T-cell (primary cell): ENCODE measurements around the gene BORCS8. TPM values are rescaled to one million over a fixed set of nuclear protein-coding genes. Genes with fewer than 3 reads are reported as not detected.

Source experiments
- ATAC-seq, 4 experiments: fragments of 200-7000 bp in 3 of 4; fragments of 150-1000 bp in 1 of 4; cut with Tn5 transposase; replicated peaks in 1 of 4; 1 replicate in 3 of 4; 2 replicates in 1 of 4; pipeline ENCODE4 v1.10.0; 2021; ENCODE audit warnings: moderate library complexity in 3 of 4, mild to moderate bottlenecking in 2 of 4, moderate number of reproducible peaks in 1 of 4
- CTCF ChIA-PET, 2 donors: fragments of 300-600 bp; sonication (Branson Sonifier 250); formaldehyde crosslinking; loops; one replicate each; lab custom pipeline; 2022; ENCODE audit warnings: antibody characterized with exemption in 2 of 2; lab: Charles Lee
- POLR2A ChIA-PET, 2 donors: fragments of 300-600 bp; sonication (Branson Sonifier 250); formaldehyde crosslinking; loops; one replicate each; lab custom pipeline; 2022; ENCODE audit warnings: antibody characterized with exemption in 2 of 2; lab: Charles Lee
- DNase-seq, 35 experiments: peaks; one replicate each; pipeline versions ENCODE4 v3.0.0 to v3.0.0-alpha.2; 2013 to 2023
- H3K27ac ChIP-seq: one replicate; pipeline ENCODE4 v1.5.1; 2013; ENCODE audit warnings: low read length
- H3K27me3 ChIP-seq, 2 experiments: replicated peaks in 1 of 2; 1 replicate in 1 of 2; 2 replicates in 1 of 2; pipeline versions ENCODE4 v1.6.1 to v1.7.0; 2013; ENCODE audit warnings: low read length in 1 of 2, mixed read lengths in 1 of 2; ENCODE audit not compliant: control insufficient read depth in 2 of 2, insufficient read depth in 2 of 2; ENCODE audit errors: extremely low read depth in 1 of 2
- H3K36me3 ChIP-seq, 2 donors: 1 replicate in 1 of 2; 2 replicates in 1 of 2; pipeline versions ENCODE4 v1.6.1 to v1.7.0; 2013; ENCODE audit warnings: low read length in 1 of 2; ENCODE audit not compliant: control insufficient read depth in 2 of 2, insufficient read depth in 1 of 2; ENCODE audit errors: extremely low read depth in 1 of 2
- H3K4me1 ChIP-seq, 2 experiments: 1 replicate in 1 of 2; 2 replicates in 1 of 2; pipeline versions ENCODE4 v1.6.1 to v1.7.0; 2013; ENCODE audit warnings: low read length in 2 of 2, mixed read lengths in 1 of 2; ENCODE audit not compliant: insufficient read depth in 2 of 2, control insufficient read depth in 1 of 2; ENCODE audit errors: extremely low read depth in 1 of 2
- H3K4me3 ChIP-seq, 2 donors: 1 replicate in 1 of 2; 2 replicates in 1 of 2; pipeline versions ENCODE4 v1.5.1 to v1.7.0; 2013; ENCODE audit warnings: mild to moderate bottlenecking in 2 of 2, low read length in 1 of 2, moderate library complexity in 1 of 2; ENCODE audit not compliant: control insufficient read depth in 1 of 2; ENCODE audit errors: extremely low read depth in 1 of 2
- H3K9me3 ChIP-seq: 2 replicates; pipeline ENCODE4 v1.7.0; 2013
- H3K27ac Mint-ChIP-seq, 2 donors: one replicate each; pipeline ENCODE4 v1.8.0; 2020 to 2021; ENCODE audit warnings: mild to moderate bottlenecking in 2 of 2, mixed read lengths in 2 of 2
- H3K27me3 Mint-ChIP-seq, 2 donors: one replicate each; pipeline ENCODE4 v1.8.0; 2021 to 2022; ENCODE audit warnings: mixed read lengths in 2 of 2
- H3K36me3 Mint-ChIP-seq: one replicate; pipeline ENCODE4 v1.8.0; 2021; ENCODE audit warnings: mixed read lengths
- H3K4me1 Mint-ChIP-seq, 3 donors: one replicate each; pipeline ENCODE4 v1.8.0; 2020 to 2022; ENCODE audit warnings: mixed read lengths in 3 of 3, mild to moderate bottlenecking in 1 of 3
- H3K4me3 Mint-ChIP-seq, 3 donors: one replicate each; pipeline ENCODE4 v1.8.0; 2020 to 2022; ENCODE audit warnings: mild to moderate bottlenecking in 3 of 3, mixed read lengths in 3 of 3, moderate library complexity in 3 of 3
- H3K9me3 Mint-ChIP-seq, 3 donors: one replicate each; pipeline ENCODE4 v1.8.0; 2020 to 2022; ENCODE audit warnings: mixed read lengths in 3 of 3
- WGBS: methylation state at CpG from one replicate; pipeline ENCODE4 v1.1.5; 2013; ENCODE audit warnings: missing lambda C conversion rate; ENCODE audit not compliant: insufficient coverage; 5-methylcytosine and 5-hydroxymethylcytosine counted together
- total RNA-seq, 35 experiments: library from RNA in 6 of 35; stranded (reverse) in 6 of 35; fragments of 120-200 nt in 1 of 35; gene quantifications; one replicate each; pipeline versions ENCODE4 v1.2.1 to v1.2.4 and lab custom pipeline; 2013 to 2026

Gene BORCS8
- total RNA-seq, 5 donors from 2014 or later (not counting 1 experiment from before 2014, with no cell fraction given), result 16.5 to 44.3 (median 35.5) TPM

- H3K4me3 ChIP-seq, result no peak overlapping the region
- POLR2A ChIA-PET, result no interaction called here
- H3K36me3 Mint-ChIP-seq, result no peaks in the 10 kb centered on the region
- H3K9me3 ChIP-seq, result no peaks in the 10 kb centered on the region
- H3K27me3 ChIP-seq, result peaks cover 0 to 39% of the 10 kb centered on the region in 2 experiments
- CTCF ChIA-PET, result no interaction called here
- H3K4me1 Mint-ChIP-seq, result peaks cover 31 to 46% (median 34%) of the 10 kb centered on the region in 3 donors
- DNase-seq (no peak), ATAC-seq (no peak)
- H3K27ac ChIP-seq, result no peak overlapping the region
- H3K36me3 ChIP-seq, result peaks cover 0 to 2% of the 10 kb centered on the region in 2 donors
- peaks cover 7 to 57% of the 10 kb centered on the region in 2 experiments for H3K4me1 ChIP-seq
- no peak overlapping the region for H3K4me3 Mint-ChIP-seq
- no peaks in the 10 kb centered on the region for H3K9me3 Mint-ChIP-seq
- WGBS, result 71% methylated on average over 11 of the region's 14 CpGs
- H3K27me3 Mint-ChIP-seq, result peaks cover 5 to 11% of the 10 kb centered on the region in 2 donors
- H3K27ac Mint-ChIP-seq, result no peak overlapping the region
Measured at GRCh38 chr19:19205416-19206410, 13.8 kb upstream of the BORCS8 start.

- ChIA-PET CTCF (no interaction called here), POLR2A (no interaction called here)
- Mint-ChIP-seq H3K4me1 (peaks cover 31 to 44% (median 34%) of the 10 kb centered on the region in 3 donors), H3K27ac (no peak overlapping the region), H3K4me3 (peak overlapping the region; percentile 90 to 91 (median 90)), H3K27me3 (no peaks in the 10 kb centered on the region), H3K36me3 (no peaks in the 10 kb centered on the region), H3K9me3 (no peaks in the 10 kb centered on the region)
- Histone ChIP-seq H3K27me3 (peaks cover 0 to 24% of the 10 kb centered on the region in 2 experiments), H3K4me3 (no peak overlapping the region), H3K4me1 (peaks cover 7 to 57% of the 10 kb centered on the region in 2 experiments), H3K9me3 (no peaks in the 10 kb centered on the region), H3K36me3 (peaks cover under 1 to 9% of the 10 kb centered on the region in 2 donors), H3K27ac (no peak overlapping the region)
- ATAC-seq, result no peak
- DNase-seq, result no peak
- WGBS, result 86% methylated on average over 6 of the region's 13 CpGs
Measured at GRCh38 chr19:19204181-19204580, 12.2 kb upstream of the BORCS8 start.

GRCh38 chr19:19203012-19203856 lies 11.3 kb upstream of the BORCS8 start, which contains the start of gene NR2C2AP:
Gene NR2C2AP, minus strand, starts transcription at chr19:19203414. Its CDS starts 354 bp downstream, at chr19:19203060.
- H3K4me3 Mint-ChIP-seq, result peak within 1 kb of the TSS; percentile 90 to 91 (median 90)
- 7% methylated on average over 49 of the region's 60 CpGs for WGBS
- ChIA-PET CTCF (interaction anchor here in 1 of 2 donors (1.3 kb wide), 1 partner anchor 10 kb away, joined by 6 read pairs; no protein-coding TSS in a partner anchor), POLR2A (interaction anchor here in 1 of 2 donors (0.5 to 1.0 kb wide), 3 partner anchors 10 to 1596 kb away, joined by 3 to 5 read pairs (median 3); no protein-coding TSS in a partner anchor)
- DNase-seq (peak; percentile 77 to 96 (median 88)), ATAC-seq (peak; percentile 90 to 95 (median 90))
- Histone ChIP-seq H3K27me3 (peaks cover 0 to 18% of the 10 kb centered on the region in 2 experiments), H3K27ac (peak within 1 kb of the TSS; percentile 71), H3K4me1 (peaks cover 7 to 57% of the 10 kb centered on the region in 2 experiments), H3K9me3 (no peaks in the 10 kb centered on the region), H3K36me3 (peaks cover 7 to 17% of the 10 kb centered on the region in 2 donors), H3K4me3 (peak within 1 kb of the TSS; percentile 79 to 83)
- peaks cover 5% of the 10 kb centered on the region for H3K36me3 Mint-ChIP-seq
- no peaks in the 10 kb centered on the region for H3K27me3 Mint-ChIP-seq
- no peaks in the 10 kb centered on the region for H3K9me3 Mint-ChIP-seq
- peaks cover 31 to 44% (median 34%) of the 10 kb centered on the region in 3 donors for H3K4me1 Mint-ChIP-seq
- H3K27ac Mint-ChIP-seq, result peak within 1 kb of the TSS; percentile 90 to 92

GRCh38 chr19:19202707-19203011 lies 10.7 kb upstream of the BORCS8 start:
- Histone ChIP-seq H3K36me3 (peaks cover 7 to 20% of the 10 kb centered on the region in 2 donors), H3K9me3 (no peaks in the 10 kb centered on the region), H3K27ac (peak overlapping the region; percentile 71), H3K27me3 (peaks cover 0 to 13% of the 10 kb centered on the region in 2 experiments), H3K4me1 (peaks cover 5 to 51% of the 10 kb centered on the region in 2 experiments), H3K4me3 (peak overlapping the region; percentile 79 to 83)
- peak overlapping the region; percentile 90 to 92 for H3K27ac Mint-ChIP-seq
- ATAC-seq (peak in 1 of 4 experiments; percentile 2), DNase-seq (no peak)
- H3K27me3 Mint-ChIP-seq, result no peaks in the 10 kb centered on the region
- H3K36me3 Mint-ChIP-seq, result peaks cover 9% of the 10 kb centered on the region
- POLR2A ChIA-PET, result interaction anchor here in 1 of 2 donors (1.0 kb wide), 1 partner anchor 10 kb away, joined by 3 read pairs; no protein-coding TSS in a partner anchor
- peaks cover 28 to 43% (median 31%) of the 10 kb centered on the region in 3 donors for H3K4me1 Mint-ChIP-seq
- WGBS, result 22% methylated on average over 10 of the region's 11 CpGs
- CTCF ChIA-PET, result interaction anchor here in 1 of 2 donors (1.0 to 1.3 kb wide), 2 partner anchors 10 to 11 kb away, joined by 4 to 6 read pairs; partner anchors contain the start of genes BORCS8 and RFXANK
- H3K9me3 Mint-ChIP-seq, result no peaks in the 10 kb centered on the region
- peak overlapping the region; percentile 90 to 91 (median 90) for H3K4me3 Mint-ChIP-seq

- CTCF ChIA-PET, result interaction anchor here in 1 of 2 donors (0.6 to 1.0 kb wide), 2 partner anchors 10 to 759 kb away, joined by 3 to 4 read pairs; partner anchors contain the start of genes BORCS8 and RFXANK
- H3K27me3 ChIP-seq, result peaks cover 0 to 6% of the 10 kb centered on the region in 2 experiments
- Mint-ChIP-seq H3K4me3 (peak overlapping the region; percentile 90 to 91 (median 90)), H3K36me3 (peaks cover 9% of the 10 kb centered on the region), H3K4me1 (peaks cover 21 to 36% (median 24%) of the 10 kb centered on the region in 3 donors), H3K27me3 (no peaks in the 10 kb centered on the region), H3K9me3 (no peaks in the 10 kb centered on the region), H3K27ac (peak overlapping the region; percentile 90 to 92)
- ATAC-seq (no peak), DNase-seq (no peak)
- H3K27ac ChIP-seq, result peak overlapping the region; percentile 71
- H3K9me3 ChIP-seq, result no peaks in the 10 kb centered on the region
- H3K4me1 ChIP-seq, result peaks cover 3 to 44% of the 10 kb centered on the region in 2 experiments
- peaks cover 9 to 27% of the 10 kb centered on the region in 2 donors for H3K36me3 ChIP-seq
- H3K4me3 ChIP-seq, result peak overlapping the region; percentile 79 to 83
- WGBS, result 83% methylated on average over 9 of the region's 19 CpGs
- POLR2A ChIA-PET, result interaction anchor here (0.5 to 1.0 kb wide), 2 partner anchors 9 to 730 kb away, joined by 3 to 6 read pairs; no protein-coding TSS in a partner anchor
Measured at GRCh38 chr19:19201697-19202630, 10.0 kb upstream of the BORCS8 start.
